GM12872 (cell line): ENCODE results near the gene ACACB.

Experiments
- TF ChIP-seq, protein P1 (sequence below): IDR thresholded peaks from 3 replicates; pipeline ENCODE4 v1.5.1; 2011; ENCODE audit warnings: low read depth, mild to moderate bottlenecking, low read length, moderate library complexity; ENCODE audit not compliant: insufficient read depth

Gene ACACB

DNA sequence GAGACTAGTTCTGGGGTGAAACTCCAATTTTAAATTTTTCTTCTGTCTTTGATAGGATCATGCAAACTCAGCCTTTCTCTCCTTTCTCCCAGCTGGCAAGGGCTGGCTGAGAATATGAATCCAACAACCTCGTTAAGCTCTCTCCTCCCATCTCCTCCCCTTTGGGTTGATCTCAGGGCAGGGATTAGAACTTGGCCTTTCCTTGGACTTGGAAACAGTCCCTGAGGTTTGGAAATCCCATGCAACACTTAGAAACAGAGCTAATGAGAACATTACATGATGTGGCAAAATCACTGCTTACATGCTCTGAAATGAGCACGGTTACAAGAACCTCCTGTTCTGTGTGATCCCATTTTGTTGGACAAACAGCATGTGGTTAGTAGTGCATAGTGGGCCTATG is 31.6 kb downstream of the ACACB start:
- TF ChIP-seq, protein P1, sequence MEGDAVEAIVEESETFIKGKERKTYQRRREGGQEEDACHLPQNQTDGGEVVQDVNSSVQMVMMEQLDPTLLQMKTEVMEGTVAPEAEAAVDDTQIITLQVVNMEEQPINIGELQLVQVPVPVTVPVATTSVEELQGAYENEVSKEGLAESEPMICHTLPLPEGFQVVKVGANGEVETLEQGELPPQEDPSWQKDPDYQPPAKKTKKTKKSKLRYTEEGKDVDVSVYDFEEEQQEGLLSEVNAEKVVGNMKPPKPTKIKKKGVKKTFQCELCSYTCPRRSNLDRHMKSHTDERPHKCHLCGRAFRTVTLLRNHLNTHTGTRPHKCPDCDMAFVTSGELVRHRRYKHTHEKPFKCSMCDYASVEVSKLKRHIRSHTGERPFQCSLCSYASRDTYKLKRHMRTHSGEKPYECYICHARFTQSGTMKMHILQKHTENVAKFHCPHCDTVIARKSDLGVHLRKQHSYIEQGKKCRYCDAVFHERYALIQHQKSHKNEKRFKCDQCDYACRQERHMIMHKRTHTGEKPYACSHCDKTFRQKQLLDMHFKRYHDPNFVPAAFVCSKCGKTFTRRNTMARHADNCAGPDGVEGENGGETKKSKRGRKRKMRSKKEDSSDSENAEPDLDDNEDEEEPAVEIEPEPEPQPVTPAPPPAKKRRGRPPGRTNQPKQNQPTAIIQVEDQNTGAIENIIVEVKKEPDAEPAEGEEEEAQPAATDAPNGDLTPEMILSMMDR: no peak

DNA sequence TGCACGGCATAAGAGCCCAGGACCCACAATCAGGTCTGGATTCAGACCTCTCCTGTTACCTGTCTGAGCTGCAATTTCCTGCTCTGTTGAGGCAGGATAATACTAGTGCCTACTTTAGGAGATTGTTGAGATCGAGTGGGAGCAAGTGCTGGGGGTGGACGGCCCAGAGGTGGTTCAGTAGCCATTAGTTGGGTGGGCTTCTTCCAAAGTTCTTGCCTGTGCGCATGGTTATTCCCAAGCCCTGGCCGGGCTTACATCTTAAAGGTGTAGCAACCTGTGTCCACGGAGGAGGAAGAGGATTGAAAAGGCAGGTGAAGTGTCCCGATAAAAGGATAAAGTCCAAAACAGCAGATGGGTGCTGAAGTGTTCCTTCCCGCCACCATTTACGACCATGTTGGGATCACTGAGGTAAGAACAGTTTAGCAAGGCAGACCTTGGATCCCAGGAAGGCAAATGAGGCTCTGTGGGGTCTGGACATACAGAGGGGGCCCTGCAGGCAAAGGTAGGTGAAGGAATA is 33.8 kb downstream of the ACACB start:
- TF ChIP-seq, protein P1: no peak

GRCh38 chr12:109151457-109151856 is 35.1 kb downstream of the ACACB start:
- TF ChIP-seq, protein P1: no peak

GRCh38 chr12:109153821-109154441 is 37.5 kb downstream of the ACACB start:
- TF ChIP-seq, protein P1: no peak

DNA sequence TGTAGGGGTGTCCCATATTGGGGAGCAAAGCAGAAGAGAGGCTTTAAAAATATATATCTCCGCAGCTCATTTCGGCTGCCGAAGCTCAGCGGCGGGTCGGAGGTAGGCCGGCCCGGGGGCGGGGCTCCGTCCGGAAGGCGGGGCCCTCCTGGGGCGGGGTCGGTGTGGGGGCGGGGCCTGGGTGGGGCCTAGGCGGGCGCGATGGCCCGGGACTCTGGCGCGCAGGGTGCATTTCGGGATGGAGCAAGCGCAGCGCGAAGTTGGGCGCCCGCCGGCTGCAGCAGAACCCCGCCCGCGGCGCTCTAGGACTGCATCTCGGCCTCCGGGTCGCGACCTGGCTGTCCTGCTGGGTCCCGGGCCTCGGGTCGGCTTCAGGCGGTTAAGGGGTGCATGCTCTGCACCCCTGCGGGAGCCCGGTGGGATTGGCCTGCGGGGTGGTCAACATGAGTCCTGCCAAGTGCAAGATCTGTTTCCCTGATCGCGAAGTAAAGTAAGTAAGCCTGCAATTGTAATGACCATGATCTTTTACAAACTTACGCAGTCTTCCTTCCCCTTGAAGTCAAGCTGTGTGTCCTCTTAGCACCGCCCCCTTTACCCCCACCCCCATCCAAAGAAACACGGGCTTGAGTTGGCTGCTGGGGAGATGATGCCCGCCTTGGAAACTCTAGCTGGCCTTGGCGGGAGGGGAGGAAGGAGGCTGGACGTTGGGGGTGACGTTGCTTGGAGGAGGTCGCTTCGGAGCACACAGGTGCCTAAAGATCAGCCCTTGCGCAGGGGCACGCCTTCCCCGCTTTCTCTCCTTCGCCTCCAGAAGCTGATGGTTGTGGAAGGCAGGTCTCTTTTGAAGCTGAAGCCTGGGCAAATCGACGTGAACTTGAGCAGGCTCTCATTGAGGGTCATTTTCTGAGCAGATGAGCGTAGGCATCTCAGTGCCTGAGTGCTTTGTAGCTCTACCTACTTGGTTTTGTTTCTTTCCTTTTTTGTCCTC is 38.4 kb downstream of the ACACB start:
- TF ChIP-seq, protein P1: no peak

DNA sequence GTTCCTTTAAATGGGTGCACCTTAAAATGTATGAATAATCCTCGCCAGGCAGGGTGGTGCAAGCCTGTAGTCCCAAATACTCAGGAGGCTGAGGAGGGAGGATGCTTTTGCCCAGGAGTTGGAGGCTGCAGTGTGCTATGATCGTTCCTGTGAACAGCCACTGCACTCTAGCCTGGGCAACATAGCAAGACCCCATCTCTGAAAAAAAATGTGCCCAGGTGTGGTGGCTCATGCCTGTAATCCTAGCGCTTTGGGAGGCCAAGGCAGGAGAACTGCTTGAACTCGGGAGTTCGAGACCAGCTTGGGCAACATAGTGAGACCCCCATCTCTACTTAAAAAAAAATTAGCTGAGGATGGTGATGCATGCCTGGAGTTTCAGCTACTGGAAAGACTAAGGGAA is 39.6 kb downstream of the ACACB start:
- TF ChIP-seq, protein P1: no peak

- TF ChIP-seq, protein P1: no peak
These were observed 40.2 kb downstream of the ACACB start for GRCh38 chr12:109156586-109156985.
